Lower leg skin (tissue), 3 donors: ENCODE data around the gene VAMP4.

Experiments
- CTCF ChIP-seq, 3 donors: fragments of 450-650 bp; IDR thresholded peaks; one replicate each; pipeline ENCODE4 v1.5.1; 2016; ENCODE audit warnings: antibody characterized with exemption in 3 of 3, mild to moderate bottlenecking in 3 of 3, moderate library complexity in 2 of 3
- POLR2A ChIP-seq, 2 donors: fragments of 450-650 bp; IDR thresholded peaks; one replicate each; pipeline ENCODE4 v1.6.1; 2016 to 2017; ENCODE audit warnings: antibody characterized with exemption in 2 of 2, mild to moderate bottlenecking in 1 of 2, moderate library complexity in 1 of 2

GRCh38 chr1:171652234-171652822 lies 89.5 kb downstream of the VAMP4 start, which contains the start of gene MYOC:
- TF ChIP-seq POLR2A (IDR thresholded peaks at IDR 0.05) (no peak), CTCF (IDR thresholded peaks at IDR 0.05) (no peak)
